ENCODE measurements around the gene MSI2.

- TF ChIP-seq YY1 (IDR thresholded peaks at IDR 0.05; ENCODE audit: insufficient read depth, insufficient read length): no peak
- TF ChIP-seq ZNF274 (IDR thresholded peaks at IDR 0.05; ENCODE audit: low read depth, low read length): no peak
Measured at GRCh38 chr17:57496382-57496781, 240.1 kb downstream of the MSI2 start.
